HG03064 (cell line): ENCODE data around the gene C10orf120.

ENCODE experiments used
- ATAC-seq: cut with Tn5 transposase; IDR thresholded peaks from one replicate; pipeline ENCODE4 v1.9.1; 2021; ENCODE audit warnings: low read depth; ENCODE audit not compliant: unreplicated experiment

The C10orf120 gene

DNA sequence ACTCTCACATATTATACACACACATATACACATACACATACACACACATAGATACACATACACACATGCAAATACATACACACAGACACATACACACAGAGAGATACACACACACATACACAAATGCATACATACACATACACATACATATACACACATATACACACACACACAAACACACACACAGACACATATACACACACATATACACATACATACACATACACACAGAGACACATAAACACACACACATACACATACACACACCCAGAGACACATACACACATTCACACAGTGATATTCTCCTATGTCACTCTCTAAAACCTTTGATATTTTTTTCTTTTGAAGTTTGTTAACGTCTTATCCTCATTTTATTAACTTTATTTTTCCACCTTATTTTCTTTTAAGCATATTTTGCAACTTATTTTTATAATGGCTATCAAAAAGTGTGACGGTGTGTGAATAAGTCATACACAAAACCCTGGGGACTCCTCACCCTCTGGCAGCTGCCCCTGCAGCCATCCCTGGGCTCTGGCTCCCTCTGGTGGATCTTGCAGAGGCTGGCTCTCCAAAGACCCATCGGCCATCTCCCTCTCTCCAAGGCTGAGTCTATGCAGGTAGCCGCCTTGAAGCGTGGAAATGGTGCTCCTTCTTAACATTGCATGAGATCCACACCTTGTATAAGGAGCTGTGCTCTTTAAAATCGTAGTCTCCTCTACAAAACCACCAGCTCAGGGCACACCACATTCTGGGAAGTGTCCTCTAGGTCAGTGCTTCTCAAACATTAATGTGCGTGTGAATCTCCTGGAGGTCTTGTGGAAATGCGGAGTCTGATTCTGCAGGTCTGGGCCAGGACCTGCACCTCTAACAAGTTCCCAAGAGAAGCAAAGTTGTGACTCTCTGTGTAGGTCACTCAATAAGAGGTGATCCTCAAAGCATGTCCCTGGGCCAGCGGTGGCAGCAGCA lies 4.1 kb upstream of the C10orf120 start:
- ATAC-seq: no peak

DNA sequence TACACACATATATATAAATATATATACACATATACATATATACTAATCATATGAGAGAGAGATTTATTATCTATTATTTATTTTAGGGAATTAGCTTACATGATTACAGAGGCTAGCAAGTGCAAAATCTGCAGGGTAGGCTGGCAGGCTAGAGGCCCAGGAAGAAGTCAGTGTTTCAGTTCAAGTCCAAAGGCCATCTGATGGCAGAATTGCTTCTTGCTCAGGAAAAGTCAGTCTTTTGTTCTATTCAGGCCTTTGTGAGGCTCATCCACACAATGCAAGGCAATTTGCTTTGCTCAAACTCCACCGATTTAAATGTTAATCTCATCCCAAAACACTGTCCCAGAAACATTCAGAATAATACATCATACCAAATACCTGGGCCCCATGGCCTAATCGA lies 2.6 kb upstream of the C10orf120 start:
- no peak for ATAC-seq

DNA sequence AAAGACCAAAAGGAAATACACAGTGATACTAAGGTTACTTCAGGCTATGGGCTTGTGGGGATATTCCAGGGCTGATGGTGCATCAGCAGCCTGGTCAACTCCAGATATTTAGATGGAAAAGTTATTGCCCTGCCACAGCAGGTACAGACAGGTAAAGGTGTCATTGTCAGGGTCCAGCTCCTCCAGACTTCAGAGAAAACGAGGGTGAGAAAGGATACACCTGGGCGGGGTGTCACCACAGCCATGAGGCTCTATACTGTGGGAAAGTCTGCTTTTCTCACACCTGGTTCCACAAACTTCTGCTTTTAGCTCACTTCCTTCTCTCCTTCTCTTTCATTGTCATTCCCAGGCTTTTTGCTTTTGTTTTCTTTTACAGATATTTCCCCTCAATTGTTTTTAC lies 2.0 kb upstream of the C10orf120 start:
- ATAC-seq: no peak

DNA sequence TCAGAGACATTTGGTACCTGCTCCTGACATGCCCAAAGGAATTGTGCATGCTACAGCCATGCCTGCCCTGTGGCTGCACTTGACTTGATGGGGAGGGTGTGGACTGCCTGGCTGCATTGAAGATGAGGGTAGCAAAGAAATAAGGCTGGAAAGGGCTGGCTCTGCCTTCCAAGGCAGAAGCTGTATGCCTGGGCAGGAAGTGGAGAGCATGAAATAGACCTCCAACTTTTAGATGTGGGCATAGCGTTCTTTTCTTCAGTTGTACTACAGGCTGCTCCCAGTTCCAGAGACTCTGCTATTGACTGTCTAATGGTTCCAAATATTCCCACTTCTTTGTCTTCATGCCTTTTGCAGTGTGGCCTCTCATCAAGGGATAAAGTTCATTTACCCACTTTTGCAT lies 3.0 kb downstream of the C10orf120 start:
- ATAC-seq: no peak

DNA sequence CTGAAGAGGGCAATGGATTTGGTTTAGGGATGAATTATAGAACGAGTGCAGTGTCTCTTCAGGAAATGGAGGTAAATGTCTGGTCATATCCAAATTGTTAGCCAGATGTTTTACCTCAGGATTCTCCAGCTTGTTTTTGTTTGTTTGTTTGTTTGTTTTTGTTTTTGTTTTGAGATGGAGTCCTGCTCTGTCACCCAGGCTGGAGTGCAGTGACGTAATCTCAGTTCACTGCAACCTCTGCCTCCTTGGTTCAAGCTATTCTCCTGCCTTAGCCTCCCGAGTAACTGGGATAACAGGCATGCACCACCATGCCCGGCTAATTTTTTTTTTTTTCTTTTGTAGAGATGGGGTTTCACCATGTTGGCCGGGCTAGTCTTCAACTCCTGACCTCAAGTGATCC lies 6.9 kb downstream of the C10orf120 start:
- ATAC-seq: no peak

DNA sequence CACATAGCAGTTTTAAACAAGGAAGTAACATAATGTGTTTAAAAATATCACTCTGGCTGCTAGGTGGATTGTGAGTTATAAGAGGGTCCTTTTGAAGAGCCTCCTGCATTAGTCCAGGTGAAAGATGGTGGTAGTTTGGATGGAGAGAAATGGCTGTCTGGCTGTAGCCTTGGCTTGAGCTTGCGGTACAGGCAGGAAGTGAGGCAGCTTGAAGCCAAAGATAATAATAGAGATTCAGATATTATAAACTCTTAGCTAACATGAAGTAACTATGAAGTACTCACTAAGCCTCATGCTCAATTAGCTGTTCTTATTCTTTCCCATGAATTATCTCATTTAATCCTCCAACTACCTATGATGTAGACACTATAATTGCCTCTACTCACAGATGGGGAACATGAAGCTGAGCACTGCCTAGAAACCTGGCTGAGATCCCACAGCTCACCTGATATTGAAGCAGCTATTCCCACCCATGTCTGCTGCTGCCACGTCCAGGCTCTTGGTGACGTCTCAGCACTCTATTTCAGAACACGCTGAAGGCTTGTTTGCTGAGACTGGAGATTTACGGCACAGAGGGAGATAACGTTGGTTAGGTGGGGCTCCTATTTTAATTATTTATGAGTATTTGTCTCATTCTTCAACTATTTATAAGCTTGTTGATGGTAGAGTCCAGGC lies 10.4 kb downstream of the C10orf120 start:
- ATAC-seq: no peak

DNA sequence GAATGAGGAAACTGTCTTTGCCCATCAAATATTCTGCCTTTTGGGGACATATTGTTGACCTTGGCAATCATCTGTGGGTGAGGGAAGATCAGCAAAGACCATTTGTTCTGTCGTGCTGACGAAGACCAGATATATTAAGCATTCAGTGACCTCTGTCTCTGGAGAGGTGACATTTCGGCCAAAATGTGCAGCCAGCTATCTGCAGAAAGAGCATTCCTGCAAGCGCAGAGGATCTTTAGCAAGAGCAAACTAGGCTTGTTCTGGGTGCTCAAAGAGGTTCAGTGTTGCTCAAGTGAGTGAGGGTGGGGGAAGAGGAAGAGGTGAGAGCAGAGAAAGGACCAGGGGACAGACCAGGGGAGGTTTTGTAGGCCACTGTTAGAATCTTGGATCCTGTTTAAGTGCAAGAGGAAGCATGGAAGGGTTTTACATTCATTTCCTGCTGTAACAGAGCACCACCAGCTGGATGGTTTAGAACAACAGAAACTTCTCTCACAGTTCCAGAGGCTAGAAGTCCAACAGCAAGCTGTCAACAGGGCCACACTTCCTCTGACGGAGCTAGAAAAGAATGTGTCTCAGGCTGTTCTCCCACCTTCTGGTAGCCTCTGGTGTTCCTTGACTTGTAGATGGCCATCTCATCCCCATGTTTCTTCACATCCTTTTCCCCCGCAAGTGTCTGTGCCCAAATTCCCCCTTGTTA lies 11.2 kb downstream of the C10orf120 start:
- ATAC-seq: no peak

DNA sequence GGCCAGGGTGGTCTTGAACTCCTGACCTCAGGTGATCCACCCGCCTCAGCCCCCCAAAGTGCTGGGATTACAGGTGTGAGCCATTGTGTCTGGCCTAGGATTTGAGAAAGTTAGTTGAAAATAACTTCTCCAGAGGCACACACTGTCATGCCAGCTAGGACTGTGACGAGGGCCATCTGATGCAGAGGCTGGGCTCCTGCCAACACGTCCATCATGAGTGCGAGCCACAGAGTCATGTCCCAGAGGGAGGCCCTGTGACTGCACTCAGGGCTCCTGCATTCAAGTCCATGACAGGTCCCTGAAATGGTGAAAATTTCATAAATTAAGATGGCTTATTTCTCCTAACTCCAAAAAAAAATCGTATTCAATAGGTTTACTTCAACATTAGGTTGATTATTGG lies 17.1 kb downstream of the C10orf120 start:
- no peak for ATAC-seq

DNA sequence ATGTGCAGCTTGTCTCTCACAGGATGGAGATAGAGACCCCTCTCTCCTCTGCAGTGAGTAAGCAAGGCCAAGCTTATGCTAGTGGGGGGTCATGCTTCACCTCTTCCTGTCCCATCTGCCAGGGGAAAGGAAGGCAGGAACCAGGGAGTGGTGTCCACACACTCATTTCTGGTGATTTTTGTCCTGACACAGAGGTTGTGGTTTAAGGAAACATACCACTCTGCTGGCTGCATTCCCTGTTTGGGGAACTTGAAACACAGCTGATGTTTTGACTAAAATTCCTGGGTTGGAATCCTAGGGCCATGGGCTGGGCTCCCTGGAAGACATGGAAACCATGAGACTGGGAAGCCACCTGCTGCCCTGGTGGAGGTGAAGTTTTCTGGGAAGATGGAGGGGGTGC lies 21.4 kb downstream of the C10orf120 start:
- no peak for ATAC-seq

DNA sequence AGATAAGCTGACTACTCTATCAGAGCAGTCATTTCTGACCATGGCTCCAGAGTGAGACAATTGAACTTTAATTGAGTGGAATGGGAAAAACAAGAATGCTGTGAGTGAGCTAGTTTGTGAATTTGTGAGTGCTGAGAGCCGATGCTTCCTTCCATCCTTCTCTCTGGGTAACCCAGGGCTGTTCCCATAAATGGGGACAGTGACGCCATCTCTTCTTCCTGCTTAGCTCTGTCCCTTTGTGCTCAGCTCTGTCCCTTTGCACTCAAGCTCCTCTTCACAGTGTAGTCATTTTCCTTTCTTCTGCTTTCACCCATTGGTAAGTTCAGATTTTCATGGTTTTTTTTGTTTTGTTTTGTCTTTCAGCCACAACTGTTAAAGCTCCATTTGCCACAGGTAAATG lies 24.4 kb downstream of the C10orf120 start:
- no peak for ATAC-seq

DNA sequence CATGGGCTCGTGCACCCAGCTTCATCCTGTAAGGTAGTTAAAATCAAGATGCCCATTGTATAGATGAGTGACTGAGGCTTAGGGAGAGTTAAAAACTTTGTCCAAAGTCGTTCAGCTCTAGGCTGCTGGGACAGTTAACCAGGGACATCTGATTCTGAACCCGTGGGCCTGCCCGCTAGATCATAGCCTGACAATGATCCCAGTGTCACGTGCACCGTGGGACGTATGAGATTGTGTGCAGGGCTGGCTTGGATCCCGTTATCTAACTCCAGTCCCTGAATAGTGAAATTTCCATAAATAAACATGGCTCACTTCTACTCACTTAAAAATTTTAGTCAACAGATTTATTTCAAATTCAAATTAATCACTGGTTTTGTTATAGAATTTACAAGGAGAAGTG lies 24.9 kb downstream of the C10orf120 start:
- no peak for ATAC-seq

DNA sequence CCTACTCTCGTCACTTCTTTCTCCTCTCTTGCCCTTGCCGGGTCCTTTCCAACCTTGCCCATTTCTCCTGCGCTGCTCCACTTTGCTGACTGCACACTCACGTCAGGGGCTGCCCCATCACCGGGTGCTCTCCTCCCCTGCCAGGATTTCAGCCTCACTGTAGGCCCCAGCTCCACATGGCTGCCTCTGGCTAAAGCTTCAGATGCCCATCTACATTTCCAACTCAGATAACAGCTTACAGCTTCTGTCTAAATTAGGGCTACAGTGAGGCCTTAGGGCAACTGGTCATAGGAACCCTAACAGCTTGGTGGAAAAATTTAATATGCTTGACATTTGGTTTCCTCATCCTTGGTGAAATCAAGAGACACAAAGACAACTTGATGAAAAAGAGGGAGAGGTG lies 25.9 kb downstream of the C10orf120 start:
- no peak for ATAC-seq

DNA sequence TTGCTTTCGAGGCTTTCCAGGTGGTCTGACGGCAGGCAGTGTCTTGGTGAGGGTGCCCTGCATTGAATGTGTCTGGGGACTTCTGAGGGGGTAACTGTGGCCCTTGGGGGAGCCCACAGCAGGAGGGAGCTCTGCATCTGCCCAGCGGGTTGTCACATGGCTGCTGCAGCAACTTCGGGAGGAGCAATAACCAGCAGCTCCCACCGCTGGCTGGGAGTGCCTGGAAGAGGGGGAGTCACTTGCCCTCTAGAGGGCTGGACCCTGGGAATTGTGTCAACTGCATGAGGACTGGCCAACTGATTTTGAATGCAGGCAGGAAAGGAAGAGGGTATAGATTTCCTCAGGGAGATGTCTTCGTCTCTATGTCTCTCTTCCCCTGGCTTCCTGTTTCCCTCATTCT lies 26.4 kb downstream of the C10orf120 start:
- ATAC-seq: no peak

DNA sequence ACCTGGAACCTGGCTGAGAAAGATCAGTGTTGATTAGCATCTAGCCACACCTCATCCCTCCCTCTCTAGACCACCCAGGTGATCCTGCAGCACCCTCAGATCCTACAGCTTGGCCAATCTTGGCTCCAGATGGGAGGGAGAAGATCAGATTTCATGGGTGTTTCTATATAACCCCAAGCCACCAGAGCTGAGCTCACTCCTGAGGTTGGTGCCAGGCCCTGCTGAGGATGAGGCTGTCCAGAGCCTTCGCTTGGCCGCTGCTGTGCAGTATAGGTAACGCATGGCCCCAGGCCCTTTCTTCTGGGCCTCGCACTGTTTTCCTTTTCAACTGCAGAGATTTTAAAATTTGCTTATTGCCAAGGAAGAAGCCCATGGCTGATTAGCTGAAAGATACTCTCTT lies 27.0 kb downstream of the C10orf120 start:
- no peak for ATAC-seq

DNA sequence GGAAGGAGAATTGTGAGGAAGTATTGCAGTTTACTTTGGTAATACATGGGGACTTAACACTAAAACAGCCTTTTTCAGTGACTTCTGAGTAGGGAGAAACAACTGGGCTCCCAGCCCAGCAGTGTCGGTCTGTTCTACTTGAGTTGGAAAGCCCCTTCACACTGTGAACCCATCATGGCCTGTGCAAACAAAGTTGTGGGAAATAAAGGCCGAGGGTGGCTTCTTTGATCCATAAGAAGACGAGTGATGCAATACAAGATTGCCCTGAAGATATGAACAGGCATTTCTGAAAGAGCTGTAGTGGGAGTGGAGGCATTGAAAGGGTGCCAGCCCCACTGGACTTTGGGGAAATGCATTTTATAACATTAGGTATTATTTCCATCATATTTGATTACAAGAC lies 28.3 kb downstream of the C10orf120 start:
- no peak for ATAC-seq

DNA sequence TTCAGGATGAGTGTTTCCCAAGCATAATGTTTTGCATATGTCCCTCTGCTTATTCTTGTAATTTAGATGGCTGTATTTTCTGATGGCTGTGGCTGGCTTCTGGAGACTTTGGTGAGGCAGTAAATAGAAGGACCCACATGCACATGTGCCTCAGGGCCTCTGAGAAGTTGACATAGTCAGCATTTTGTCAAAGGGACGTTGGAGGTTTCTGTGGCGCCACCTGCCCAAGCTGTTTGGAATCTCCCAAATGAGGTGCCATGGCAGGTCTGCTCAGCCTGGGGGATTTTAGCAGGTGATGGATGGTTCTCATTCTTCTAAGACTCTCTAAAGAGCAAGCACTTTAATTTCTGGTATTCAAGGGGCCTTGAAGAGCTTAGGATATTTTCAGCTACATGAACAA lies 29.8 kb downstream of the C10orf120 start:
- ATAC-seq: no peak

DNA sequence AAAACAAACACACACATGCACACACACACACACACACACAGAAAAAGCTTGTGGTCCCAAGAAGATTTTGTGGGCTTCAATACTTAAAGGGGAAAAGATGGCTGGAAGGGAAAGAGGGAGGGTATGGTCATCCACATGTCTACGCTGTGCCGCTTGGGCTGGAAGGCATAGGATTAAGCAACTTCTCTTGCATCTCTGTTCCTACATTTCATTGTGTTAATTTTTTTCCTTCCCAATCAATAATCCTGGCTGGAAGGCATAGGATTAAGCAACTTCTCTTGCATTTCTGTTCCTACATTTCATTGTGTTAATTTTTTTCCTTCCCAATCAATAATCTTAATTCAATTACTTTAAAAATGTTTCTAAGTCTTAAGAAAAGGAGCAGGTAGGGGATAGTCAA lies 30.6 kb downstream of the C10orf120 start:
- no peak for ATAC-seq

DNA sequence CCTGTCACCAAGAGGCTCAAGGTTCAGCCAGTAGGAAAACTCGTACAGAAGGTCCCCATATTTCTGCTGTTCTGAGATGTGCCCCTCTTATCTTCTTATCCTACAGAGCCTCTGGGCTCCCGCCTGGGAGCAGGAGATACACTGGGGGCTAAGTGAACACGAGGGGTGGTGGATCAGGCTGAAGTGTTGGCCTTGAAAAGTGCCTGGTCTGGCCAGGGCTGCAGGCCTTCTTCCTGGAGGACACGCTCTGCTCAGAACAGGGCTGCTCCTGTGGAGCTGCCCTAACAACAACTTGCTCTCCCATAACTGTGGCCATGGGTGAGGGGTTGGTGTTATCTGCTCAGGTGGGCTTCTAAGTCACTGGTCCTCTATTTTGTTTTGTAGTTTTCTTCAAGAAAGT lies 33.7 kb downstream of the C10orf120 start:
- no peak for ATAC-seq

DNA sequence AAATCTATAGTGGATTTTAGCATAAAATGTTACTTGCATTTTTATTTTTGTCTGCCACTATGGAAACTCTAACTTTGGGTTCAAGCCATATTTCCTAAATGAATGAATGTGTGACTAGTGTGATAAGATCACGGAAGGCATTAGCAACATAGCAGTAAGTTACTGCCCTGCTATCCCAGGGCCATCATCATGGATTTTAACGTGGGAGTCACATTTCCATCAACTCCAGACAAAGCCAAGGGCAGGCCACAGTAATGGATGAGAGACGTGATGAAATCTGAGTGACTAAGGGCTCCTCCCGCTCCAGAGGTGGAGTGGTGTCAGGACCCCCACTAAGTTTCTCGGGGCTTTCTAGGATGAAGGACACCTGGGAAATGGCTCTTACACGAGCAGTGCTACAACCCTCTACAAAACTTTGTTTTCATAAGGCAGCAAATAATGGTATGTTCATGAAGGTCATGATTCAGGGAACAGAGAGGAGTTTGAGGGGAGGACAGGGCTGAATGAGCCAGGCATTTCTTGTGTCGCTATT lies 34.3 kb downstream of the C10orf120 start:
- no peak for ATAC-seq

DNA sequence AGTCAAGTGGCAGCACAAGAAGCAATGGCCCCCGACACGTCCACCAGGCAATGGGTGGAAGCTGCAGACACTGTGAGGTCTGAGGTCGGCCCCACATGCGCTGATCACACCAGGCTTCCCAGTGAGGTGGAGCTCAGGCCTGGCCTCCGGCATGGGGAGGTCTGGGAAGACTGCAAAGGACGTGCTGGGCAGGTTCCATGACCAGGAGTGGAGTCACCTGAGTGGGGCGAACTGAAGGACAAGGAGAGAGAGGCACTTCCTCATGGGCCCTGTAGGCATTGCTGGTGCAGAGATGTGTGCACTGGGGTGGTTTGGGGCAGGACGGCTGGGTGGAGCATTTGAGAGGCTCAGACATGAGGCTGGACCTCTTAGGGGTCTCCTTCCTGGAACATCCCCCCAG lies 35.1 kb downstream of the C10orf120 start:
- no peak for ATAC-seq

DNA sequence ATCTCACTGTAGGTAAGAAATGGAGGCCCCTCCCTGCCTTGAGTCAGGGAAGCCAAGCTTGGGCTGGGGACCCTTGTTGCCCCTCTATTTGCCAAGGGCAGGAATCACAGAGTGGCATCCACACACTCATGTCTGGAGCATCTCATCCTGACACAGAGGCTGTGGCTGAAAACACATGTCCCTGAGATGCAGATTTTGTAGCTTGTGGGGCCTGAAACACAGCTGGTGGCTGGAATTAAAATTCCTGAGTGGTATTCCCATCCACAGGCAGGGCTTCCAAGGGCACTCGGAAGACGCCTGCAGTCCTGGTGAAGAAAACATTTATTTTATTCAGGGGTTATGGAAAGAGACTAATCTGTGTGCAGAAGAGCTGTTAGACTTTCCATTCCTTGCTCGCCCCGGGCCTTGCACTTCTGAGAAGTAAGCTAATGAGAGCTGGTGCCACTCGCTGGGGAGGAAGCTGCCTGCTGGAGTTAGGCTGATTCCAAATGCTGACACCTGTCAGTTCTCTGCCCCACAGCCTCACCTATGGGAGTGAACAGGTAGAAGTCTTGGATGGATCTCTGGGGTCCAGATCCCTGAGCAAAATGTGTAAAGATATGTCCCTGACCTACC lies 36.0 kb downstream of the C10orf120 start:
- ATAC-seq: no peak
